Measurements from ENCODE around the gene WDR77.

The WDR77 gene

GRCh38 chr1:111448918-111449702 lies at the start of gene WDR77, which contains the start of gene ATP5PB:
Gene WDR77, minus strand, starts transcription at chr1:111449256. Its CDS starts 87 bp downstream, at chr1:111449169.
Gene ATP5PB, plus strand, starts transcription at chr1:111449464. Its CDS starts 78 bp downstream, at chr1:111449542.
- DNase-seq: peak; percentile 97

GRCh38 chr1:111497592-111497991 lies 48.5 kb upstream of the WDR77 start:
- DNase-seq: no peak

GRCh38 chr1:111496398-111496797 lies 47.3 kb upstream of the WDR77 start:
- no peak for DNase-seq

GRCh38 chr1:111491070-111491469 lies 42.0 kb upstream of the WDR77 start:
- no peak for DNase-seq

- no peak for DNase-seq
Observed at GRCh38 chr1:111490220-111490619, 41.2 kb upstream of the WDR77 start.

GRCh38 chr1:111489604-111490003 lies 40.5 kb upstream of the WDR77 start:
- DNase-seq: no peak

GRCh38 chr1:111488669-111489068 lies 39.6 kb upstream of the WDR77 start:
- DNase-seq: no peak

- DNase-seq: no peak
Observed at GRCh38 chr1:111487133-111487532, 38.1 kb upstream of the WDR77 start.

- no peak for DNase-seq
Observed at GRCh38 chr1:111486431-111486830, 37.4 kb upstream of the WDR77 start.

- DNase-seq: no peak
Observed at GRCh38 chr1:111484391-111485026, 35.5 kb upstream of the WDR77 start.

- DNase-seq: no peak
Observed at GRCh38 chr1:111483876-111484275, 34.8 kb upstream of the WDR77 start.

GRCh38 chr1:111483166-111483565 lies 34.1 kb upstream of the WDR77 start:
- DNase-seq: no peak

- DNase-seq: peak; percentile 58
Observed at GRCh38 chr1:111481387-111482221, 32.5 kb upstream of the WDR77 start.

GRCh38 chr1:111480674-111481073 lies 31.6 kb upstream of the WDR77 start:
- DNase-seq: no peak

GRCh38 chr1:111476761-111477309 lies 27.8 kb upstream of the WDR77 start:
- DNase-seq: peak; percentile 14

- DNase-seq: no peak
Observed at GRCh38 chr1:111476214-111476613, 27.2 kb upstream of the WDR77 start.

GRCh38 chr1:111475701-111476100 lies 26.6 kb upstream of the WDR77 start:
- no peak for DNase-seq

- no peak for DNase-seq
Observed at GRCh38 chr1:111474521-111474920, 25.5 kb upstream of the WDR77 start.

GRCh38 chr1:111474106-111474505 lies 25.1 kb upstream of the WDR77 start:
- DNase-seq: no peak

- DNase-seq: no peak
Observed at GRCh38 chr1:111471538-111471937, 22.5 kb upstream of the WDR77 start.

- peak; percentile 30 for DNase-seq
Observed at GRCh38 chr1:111471012-111471411, 22.0 kb upstream of the WDR77 start.

- no peak for DNase-seq
Observed at GRCh38 chr1:111470596-111470995, 21.5 kb upstream of the WDR77 start.

- DNase-seq: no peak
Observed at GRCh38 chr1:111469539-111469938, 20.5 kb upstream of the WDR77 start.

Data from RPMI8226 (cell line).